GM21423 (cell line): ENCODE measurements around the gene GOLGA7B.

Experiments
- ATAC-seq: cut with Tn5 transposase; IDR thresholded peaks from one replicate; pipeline ENCODE4 v1.9.1; 2021; ENCODE audit warnings: mild to moderate bottlenecking, moderate library complexity; ENCODE audit not compliant: unreplicated experiment

GOLGA7B gene

DNA sequence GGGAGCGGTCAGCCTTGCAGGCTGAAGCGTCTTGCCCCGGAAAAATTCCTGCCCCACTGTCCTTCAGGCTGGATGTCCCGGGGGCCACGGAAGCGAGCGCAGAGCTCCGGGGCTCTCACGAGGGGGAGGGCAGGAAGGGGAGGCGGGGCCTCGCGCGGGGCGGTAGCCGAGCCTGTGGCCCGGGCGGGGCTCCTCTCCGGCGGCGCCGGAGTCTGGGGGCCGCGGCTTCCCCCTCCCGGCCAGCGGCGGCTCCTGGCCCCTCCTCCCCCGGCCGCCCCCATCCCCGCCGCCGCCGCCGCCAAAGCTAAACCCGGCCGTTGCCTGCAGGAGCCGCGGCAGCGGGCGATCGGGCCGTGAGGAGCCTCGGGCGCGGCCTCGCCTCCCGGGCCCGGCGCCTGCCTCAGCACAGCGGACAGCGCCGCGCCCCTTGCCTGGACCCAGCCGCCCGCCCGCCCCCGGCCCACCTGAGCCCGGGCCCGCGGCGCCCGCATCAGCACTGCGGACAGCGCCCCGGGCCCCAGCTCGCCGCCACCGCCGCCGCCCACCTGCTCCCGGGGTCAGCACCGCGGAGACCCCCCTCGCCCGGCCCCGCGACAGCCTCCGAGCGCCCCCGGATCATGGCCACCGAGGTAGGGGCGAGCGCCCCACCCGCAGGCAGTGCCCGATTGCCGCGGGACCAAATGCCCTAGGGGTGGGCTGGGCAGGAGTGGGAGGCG lies at the start of gene GOLGA7B:
GOLGA7B (plus strand) TSS at position 157 of the 716 bp plus-strand sequence; CDS start at position 618, 461 bp downstream.
- no peak for ATAC-seq

DNA sequence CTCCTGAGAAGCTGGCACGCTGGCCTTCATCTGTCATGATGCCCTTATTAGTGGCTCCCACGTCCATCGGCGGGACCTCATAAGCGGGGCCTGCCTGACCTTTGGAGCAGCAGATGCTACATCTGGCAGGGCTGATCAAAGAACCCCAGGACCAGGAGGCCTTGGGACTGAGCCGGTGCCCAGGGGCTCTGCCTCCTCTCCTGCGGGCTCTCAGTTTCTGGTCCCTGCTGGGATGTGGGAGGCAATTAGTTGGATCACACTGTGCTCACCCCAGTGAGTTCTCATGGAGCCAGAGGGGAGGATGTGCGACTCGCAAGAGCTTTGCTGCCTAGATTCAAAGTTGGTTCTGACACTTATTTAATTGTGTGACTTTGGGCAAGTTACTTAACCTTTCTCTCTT lies 49.2 kb upstream of the GOLGA7B start:
- ATAC-seq: no peak

DNA sequence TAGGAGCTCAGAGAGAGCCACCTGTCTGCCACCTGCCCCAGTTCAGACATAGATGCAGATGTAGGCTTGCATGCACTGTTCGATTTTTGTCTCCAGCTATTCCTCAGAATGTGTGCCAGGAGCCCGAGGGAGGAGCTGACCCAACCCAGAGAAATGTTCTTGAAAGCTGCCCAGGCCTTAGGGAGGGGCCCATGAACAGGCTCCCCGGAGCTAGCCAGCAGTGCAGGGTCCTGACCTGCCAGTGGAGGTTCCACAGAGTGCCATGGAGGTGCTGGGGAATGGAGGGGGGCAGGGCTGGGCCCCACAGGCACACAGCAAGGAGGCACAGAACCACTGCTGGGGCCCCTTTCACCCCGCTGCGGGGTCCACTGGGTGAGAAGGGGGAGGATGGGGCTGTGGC lies 48.2 kb upstream of the GOLGA7B start:
- no peak for ATAC-seq

DNA sequence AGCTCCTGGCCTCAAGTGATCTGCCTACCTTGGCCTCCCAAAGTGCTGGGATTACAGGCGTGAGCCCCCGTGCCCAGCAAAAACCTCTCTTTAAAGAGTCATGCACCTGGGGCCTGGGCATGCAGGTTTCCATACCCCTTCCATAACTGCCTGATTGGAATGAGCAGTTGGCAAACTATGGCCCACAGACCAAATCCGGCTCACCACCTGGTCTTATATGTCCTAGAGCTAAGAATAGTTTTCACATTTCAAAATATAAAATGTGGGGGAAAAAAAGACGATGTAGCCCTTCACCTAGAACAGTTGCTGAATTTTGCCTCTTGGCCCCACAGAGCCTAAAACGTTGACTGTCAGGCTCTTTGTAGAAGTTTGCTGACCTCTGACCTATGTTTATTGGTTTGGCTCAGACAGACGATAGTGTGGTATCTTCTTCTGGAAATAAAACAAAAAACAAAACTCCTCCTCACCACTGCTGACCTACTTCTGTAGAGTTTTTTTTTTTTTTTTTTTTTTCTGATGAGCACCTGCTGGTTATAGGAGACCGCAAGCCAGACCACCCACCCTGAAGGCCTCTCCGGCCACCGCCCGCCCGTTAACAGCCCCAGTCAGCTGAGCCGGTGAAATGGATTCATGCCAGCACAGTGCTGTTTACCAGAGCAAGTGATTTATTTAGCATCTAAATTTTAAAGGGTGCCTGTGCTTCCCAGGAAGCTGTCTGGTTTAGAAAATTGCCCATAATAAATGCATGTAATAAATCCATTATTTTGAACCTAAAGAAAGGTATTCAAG lies 44.4 kb upstream of the GOLGA7B start:
- no peak for ATAC-seq

DNA sequence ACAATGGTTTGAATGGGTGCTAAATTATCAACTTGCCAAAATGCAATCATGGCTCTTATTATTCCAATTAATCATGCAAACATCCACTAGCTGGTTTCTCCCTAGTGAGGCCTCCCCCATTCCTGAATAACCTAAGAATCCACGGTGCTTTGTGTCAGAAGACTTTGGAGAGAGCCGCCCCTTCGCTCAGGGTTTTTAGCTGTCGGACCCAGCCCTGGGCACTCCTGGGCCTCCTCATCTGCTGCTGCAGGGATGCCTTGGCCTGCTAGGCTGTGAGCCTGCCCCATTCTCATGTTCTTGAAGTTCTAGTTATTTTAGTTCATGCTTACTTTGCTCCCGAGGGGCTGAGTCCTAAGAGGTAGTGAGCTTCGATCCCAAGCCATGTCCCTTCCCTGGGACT lies 43.7 kb upstream of the GOLGA7B start:
- no peak for ATAC-seq

DNA sequence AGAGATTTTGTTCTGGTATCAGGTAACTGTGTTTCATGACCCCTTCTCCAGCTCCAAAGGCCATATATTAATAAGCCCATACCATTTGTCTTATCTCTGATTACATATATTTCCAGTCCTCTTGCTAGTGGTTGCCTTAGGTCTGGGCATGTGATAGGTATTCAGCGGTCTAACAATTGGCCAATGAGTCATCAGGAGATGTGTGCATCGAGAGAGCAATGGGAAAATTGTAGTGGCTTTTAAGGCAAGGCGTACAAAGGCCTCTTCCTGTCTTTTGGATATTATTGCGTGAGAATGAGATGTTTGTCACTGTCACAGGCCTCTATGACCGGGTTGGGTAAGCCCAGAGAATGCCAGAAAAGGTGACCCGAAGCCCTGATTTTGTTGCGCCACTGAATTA lies 39.2 kb upstream of the GOLGA7B start:
- ATAC-seq: no peak

DNA sequence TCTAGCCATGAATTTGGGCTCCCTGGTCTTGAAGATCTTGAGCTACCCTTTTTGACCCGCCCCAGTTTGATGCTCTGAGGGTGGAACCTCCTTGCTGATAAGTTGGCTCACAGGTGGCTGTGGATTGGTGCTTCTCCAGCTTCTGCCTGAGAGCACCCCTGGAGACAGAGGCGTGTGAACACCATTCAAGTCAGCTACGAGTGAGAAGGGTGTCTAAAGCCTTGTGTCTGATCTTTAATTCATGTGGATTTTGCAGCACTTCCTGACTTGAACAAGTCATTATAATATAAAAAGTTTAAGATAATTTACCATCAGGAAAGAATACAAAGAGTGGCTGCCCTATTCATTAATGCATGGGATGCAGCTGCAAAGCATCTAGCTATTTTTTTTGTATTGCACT lies 37.7 kb upstream of the GOLGA7B start:
- ATAC-seq: no peak

DNA sequence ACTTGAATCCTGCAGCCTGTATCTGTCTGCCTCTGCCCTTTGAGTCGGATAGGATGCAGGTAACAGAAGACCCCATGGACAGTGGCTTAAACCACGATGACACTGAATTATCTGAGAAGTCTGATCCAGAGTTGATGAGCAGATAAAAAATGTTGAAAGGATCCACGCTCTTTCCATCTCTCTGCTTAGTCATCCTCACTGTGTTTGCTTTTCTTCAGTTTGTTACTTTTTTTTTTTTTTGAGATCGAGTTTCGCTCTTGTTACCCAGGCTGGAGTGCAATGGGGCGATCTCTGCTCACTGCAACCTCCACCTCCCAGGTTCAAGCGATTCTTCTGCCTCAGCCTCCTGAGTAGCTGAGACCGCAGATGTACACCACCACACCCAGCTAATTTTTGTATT lies 36.9 kb upstream of the GOLGA7B start:
- no peak for ATAC-seq

DNA sequence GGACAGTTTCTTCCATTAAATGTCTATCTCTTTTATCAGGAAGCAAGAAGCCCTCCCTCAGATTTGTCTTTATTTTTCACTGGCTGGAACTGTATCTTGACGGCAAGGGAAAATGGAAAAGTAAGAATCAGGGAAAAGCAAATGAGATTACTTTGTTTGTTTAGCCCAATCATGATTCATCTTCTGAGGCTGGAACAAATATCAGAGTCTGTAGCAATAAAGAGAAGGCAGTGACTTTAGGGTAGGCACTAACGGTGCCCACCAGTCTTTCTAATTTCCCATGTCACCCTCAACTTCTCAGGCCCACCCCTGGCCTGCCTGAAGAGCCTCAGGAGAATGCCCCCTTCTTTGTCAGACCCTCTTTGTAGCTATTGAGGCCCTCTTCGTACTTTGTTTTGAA lies 36.3 kb upstream of the GOLGA7B start:
- ATAC-seq: no peak

DNA sequence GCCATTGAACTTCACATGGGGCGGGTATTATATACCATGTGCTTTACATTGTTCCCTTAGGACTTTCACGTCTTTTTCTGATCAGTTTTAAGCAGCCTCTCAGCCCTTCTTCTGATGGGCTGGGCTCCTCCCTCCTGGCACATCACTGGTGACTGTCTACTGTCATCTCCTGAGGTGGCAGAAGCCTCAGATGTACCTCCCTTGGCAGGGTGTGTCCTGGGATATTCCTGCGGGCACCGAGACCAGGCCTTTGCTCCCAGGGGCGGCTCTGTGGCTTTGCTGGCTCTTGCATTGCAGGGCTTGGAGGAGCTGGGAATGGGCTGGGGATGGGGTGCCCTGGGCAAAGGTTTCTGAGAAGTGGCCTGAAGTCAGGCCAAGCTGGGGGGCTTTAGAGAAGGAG lies 34.6 kb upstream of the GOLGA7B start:
- ATAC-seq: no peak

DNA sequence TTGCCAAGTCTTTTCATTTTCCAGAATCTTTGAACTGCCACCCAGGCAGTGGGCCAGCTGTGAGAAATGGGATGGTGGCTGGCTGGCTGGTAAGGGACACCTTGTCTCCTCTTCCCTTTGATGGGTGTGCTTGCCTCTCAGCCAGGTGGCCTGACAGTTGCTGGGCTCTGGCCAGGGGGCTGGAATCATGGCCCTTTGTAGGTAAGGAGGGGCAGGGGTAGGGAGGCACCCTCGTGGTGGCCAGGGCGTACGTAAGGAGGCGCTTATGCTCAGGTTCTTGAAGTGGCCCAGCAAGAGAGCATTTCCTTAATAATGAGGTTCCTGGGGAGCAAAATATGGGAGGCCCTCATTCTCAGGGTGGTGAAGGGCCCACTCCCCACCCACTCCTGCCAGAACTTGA lies 33.0 kb upstream of the GOLGA7B start:
- no peak for ATAC-seq

DNA sequence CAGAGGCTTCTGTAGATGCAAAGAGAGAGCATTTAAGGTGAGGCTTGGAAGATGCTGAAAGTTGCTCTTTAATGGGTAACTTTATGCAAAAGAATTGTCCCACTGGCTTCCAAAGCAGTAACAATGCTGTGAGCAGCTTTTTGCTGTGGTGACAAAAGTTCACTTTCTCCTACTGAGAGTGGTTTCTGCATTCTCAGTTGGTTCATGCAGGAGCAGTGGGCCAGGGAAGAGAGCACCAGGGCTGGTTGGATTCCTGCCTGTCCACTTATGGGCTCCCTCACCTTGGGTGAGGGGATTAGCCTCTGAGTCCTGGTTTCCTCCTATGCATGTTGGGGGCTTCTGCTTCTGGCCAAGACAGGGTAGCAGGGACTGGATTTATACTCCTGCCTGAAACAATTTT lies 31.1 kb upstream of the GOLGA7B start:
- no peak for ATAC-seq

DNA sequence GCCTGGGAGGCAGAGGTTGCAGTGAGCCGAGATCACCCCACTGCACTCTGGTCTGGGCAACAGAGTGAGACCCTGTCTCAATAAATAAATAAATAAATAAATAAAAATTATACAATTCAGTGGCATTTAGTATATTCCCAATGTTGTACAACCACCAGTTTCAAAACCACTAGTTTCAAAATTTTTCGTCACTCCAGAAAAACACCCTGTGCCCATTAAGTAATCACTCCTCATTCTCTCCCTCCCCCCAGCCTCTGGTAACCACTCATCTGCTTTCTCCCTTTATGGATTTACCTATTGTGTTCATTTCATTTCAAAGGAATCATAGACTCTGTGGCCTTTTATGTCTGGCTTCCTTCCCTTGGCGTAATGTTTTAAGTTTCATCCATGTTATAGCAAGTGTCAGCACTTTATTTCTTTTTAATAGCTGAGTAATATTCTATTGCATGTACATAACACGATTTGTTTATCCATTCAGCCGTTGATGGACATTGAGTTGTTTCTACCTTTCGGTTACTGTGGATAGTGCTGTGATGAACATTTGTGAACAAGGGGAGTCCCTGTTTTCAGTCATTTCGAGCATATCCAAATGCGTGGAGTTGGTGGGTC lies 29.4 kb upstream of the GOLGA7B start:
- ATAC-seq: no peak

DNA sequence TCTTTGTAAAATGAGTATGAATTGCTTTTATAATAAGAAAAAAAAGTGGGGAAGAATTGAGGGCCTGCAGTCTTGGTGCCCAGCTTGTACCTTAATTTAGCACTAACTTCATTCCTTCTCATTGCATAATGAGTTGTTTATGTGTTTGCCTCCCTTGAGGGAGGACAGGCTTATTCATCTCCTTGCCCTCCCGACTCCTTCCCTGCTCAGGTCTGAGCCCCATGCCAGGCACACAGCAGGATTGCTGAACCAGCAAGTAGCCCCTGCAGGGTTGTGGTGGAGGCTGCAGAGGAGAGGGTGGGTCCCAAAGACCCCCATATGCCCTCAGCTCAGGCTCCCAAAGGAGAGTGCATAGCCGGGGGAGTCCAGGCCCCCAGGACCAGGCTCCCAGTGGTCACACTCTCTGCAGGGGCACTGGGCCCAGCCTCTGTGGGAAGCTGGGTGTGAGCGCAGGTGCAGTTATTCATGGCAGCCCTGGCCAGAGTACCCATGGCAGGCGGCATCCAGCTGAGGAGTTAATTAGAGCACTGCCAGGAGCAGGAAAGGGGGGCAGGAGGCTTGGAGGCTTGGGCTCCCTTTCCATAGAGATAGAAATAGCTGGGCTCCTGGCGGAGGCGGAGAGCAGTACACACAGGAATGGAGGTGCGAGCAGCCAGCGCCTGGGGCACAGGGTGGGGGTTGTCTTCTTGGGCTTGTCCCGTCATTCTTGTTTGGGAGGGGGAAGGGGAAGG lies 28.2 kb upstream of the GOLGA7B start:
- no peak for ATAC-seq

DNA sequence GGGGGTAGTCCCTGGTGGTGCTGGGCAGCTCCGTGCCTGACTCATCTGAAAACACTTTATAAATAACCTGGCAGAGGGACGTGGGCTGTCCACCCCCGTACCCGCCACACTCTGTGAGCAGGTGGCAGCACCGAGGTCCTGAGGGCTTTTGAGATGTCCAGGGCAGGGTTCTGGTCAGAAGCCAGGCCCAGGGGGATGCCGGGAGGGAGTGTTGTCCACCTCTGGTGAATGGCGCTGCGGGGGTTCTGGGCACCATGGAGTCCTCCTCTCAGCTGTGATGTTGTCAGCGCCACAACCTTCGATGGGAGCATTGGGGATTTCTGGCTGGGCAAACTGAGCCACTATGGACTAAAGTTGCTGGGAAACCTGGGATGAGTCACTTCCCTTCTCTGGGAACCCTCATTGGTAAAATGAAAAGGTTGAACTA lies 27.4 kb upstream of the GOLGA7B start:
- no peak for ATAC-seq

DNA sequence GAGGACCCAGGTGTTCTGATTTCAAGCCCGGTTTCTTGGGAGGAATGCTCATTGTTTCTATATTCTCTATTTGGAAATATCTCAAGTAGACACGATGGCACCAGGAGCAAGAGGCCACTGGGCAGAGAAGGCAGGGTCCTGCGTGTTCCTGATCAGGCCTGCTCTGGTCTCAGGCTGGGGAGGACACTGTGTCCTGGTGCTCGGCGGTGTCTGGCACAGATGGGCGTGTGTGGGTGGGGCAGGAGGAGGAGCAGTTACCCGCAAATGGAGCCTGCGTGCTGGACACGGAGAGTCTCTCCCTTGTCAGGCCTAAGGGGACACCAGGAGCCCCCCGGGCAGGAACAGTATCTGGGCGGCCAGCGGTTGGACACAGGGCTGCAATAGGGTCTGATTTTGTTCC lies 25.9 kb upstream of the GOLGA7B start:
- ATAC-seq: no peak

DNA sequence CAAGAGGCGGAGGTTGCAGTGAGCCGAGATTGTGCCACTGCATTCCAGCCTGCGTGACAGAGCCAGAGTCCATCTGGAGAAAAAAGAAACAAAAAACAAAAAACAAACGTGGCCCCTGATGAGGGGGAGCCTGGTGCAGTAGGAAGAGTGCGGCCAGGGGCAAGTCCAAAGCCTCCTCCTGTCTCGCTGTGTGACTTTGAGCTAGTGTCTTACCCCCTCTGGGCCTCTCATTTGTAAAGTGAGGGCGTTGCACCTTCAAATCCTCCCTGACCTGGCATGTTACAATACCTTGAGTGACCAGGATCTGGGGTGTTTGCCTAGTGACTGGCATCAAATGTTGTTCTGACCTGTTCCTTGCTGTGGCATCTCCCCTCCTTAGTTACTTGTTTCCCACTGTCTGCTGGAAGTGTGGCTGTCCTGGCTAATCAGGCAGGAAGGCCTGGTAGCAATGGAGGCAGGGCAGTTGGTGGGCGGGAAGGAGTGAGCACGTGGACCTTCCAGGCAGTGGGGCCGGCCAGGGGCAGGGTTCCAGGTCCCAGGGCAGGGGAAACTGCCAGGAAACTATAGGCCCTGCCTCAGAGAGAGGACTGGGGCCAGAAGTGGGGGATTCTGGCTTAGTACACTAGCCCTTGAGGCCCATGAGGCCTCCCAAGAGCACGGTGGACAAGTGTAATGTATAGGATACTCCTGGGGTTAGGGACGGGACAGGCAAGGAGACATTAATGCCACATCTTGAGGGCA lies 24.5 kb upstream of the GOLGA7B start:
- ATAC-seq: no peak

DNA sequence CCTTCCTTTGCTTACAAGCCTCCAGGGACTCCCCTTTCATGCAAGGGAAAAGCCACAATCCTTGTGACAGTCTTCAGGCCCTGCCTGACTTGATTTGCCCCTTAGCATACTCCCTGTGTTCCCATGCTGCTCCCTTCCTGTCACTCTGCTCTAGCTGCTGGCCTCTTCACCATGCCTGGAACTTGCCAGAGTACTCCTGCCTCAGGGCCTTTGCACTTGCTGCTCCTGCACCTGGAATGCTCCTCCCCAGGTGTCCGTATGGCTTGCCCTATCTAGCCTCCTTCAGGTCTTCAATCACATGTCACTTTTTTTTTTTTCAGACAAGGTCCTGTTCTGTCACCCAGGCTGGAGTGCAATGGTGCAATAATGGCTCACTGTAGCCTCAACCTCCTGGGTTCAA lies 22.8 kb upstream of the GOLGA7B start:
- ATAC-seq: no peak

DNA sequence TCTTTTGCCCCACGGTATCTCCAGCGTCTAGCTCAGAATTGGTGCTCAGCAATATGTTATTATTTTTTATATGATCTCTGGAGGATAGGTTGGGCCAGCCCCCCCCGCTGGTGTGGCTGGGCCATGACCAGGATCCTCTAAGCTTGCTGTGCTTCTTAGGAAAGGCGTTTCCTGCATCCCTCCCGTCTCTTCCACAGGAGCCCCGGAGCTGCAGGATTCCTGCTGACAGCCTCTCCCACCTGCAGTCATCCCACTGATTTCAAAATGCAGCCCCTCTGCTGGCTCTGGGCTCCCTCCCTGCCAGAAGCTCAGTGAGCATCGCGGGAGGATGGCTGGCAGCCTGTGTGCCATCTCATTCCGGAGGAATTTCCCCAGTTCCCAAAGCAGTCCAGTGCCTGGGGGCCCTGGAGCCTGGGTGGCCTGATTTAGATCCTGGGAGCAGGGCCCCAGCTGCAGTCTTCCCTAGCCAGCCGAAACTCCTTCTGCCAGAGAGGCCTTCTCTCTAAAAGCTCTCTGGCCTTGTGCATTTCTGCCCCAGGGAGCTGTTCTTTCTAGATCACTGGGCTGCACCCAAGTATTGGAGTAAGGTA lies 21.8 kb upstream of the GOLGA7B start:
- no peak for ATAC-seq

DNA sequence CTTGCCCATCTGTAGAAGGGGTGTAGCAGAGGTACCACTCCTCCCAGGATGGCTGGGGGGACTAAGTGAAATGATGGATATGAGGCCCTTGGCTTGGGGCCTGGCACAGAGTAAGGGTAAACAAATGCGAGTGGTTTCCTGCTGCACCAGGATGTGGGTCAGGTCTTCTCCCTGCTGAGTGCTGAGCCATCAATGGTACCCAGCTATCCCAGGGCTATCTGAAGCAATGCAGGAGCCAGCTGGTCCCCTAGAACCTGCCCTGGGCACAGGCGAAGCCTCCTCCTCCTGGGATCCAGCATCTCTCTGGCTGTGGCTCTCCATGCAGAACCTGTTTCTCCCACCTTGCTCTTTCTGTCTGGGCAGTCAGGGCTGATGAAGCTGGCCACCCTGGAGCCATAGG lies 20.9 kb upstream of the GOLGA7B start:
- no peak for ATAC-seq
